HepG2 (cell line): ENCODE measurements around the gene BPIFB2. TPM values are rescaled to one million over a fixed set of nuclear protein-coding genes. Genes with fewer than 3 reads are reported as not detected.
A peak's percentile ranks its signal among the peaks of the same experiment; 100 is the strongest.

ENCODE experiments used
- ADNP ChIP-seq: sonication (generic); formaldehyde crosslinking; IDR thresholded peaks from 2 replicates; pipeline ENCODE4 v1.4.0; 2020; ENCODE audit warnings: missing genetic modification reagents
- AFF4 ChIP-seq: sonication (generic); formaldehyde crosslinking; IDR thresholded peaks from 2 replicates; pipeline ENCODE4 v1.4.0; 2020; ENCODE audit warnings: missing genetic modification reagents
- FOXJ3 ChIP-seq: sonication (generic); formaldehyde crosslinking; IDR thresholded peaks from 2 replicates; pipeline ENCODE4 v1.4.0; 2020; ENCODE audit warnings: missing genetic modification reagents, mild to moderate bottlenecking, borderline replicate concordance
- JUN ChIP-seq: sonication (generic); formaldehyde crosslinking; IDR thresholded peaks from 2 replicates; pipeline ENCODE4 v1.4.0; 2020; ENCODE audit warnings: mild to moderate bottlenecking, missing genetic modification reagents
- MBD4 ChIP-seq: IDR thresholded peaks from 2 replicates; pipeline ENCODE4 v1.6.1; 2012; ENCODE audit warnings: low read length, inconsistent platforms, borderline replicate concordance
- MEIS2 ChIP-seq: sonication (generic); formaldehyde crosslinking; IDR thresholded peaks from 2 replicates; pipeline ENCODE4 v1.9.0; 2021; ENCODE audit warnings: mild to moderate bottlenecking, missing genetic modification reagents
- NONO ChIP-seq, 2 experiments: fragments of 450-650 bp in 1 of 2; sonication (generic) in 1 of 2; formaldehyde crosslinking in 1 of 2; IDR thresholded peaks in 1 of 2; conservative IDR thresholded peaks in 1 of 2; 2 replicates each; pipeline versions ENCODE4 v1.6.1 to v1.8.0; 2017 to 2022; ENCODE audit warnings: mild to moderate bottlenecking in 1 of 2, missing genetic modification reagents in 1 of 2, moderate library complexity in 1 of 2
- SETDB1 ChIP-seq: sonication (generic); formaldehyde crosslinking; IDR thresholded peaks from 2 replicates; pipeline ENCODE4 v1.5.1; 2020; ENCODE audit warnings: missing genetic modification reagents, mild to moderate bottlenecking, borderline replicate concordance
- SIN3A ChIP-seq: IDR thresholded peaks from 2 replicates; pipeline ENCODE4 v1.6.1; 2011; ENCODE audit warnings: low read depth, mild to moderate bottlenecking, control low read depth, low read length, borderline replicate concordance
- SUZ12 ChIP-seq: fragments of 150-350 bp; IDR thresholded peaks from 2 replicates; pipeline ENCODE4 v1.6.1; 2014; ENCODE audit warnings: low read depth, low read length
- TSC22D2 ChIP-seq: sonication (generic); formaldehyde crosslinking; IDR thresholded peaks from 2 replicates; pipeline ENCODE4 v1.5.1; 2020; ENCODE audit warnings: missing genetic modification reagents, mild to moderate bottlenecking, borderline replicate concordance
- ZBTB4 ChIP-seq: sonication (generic); formaldehyde crosslinking; IDR thresholded peaks from 2 replicates; pipeline ENCODE4 v1.4.0; 2020; ENCODE audit warnings: missing genetic modification reagents, mild to moderate bottlenecking, borderline replicate concordance
- ZBTB8A ChIP-seq: sonication (generic); formaldehyde crosslinking; IDR thresholded peaks from 2 replicates; pipeline ENCODE4 v1.4.0; 2020; ENCODE audit warnings: mild to moderate bottlenecking, low read depth, missing genetic modification reagents, borderline replicate concordance
- ZEB1 ChIP-seq: IDR thresholded peaks from 2 replicates; pipeline ENCODE4 v1.6.1; 2012; ENCODE audit warnings: mild to moderate bottlenecking, low read depth, inconsistent platforms; ENCODE audit not compliant: insufficient replicate concordance
- ZFX ChIP-seq: sonication (generic); formaldehyde crosslinking; IDR thresholded peaks from 2 replicates; pipeline ENCODE4 v1.4.0; 2020; ENCODE audit warnings: mild to moderate bottlenecking, low read depth, missing genetic modification reagents, moderate library complexity
- ZNF224 ChIP-seq: sonication (generic); formaldehyde crosslinking; IDR thresholded peaks from 2 replicates; pipeline ENCODE4 v1.5.0; 2020; ENCODE audit warnings: mild to moderate bottlenecking, missing genetic modification reagents
- ZNF230 ChIP-seq: sonication (generic); formaldehyde crosslinking; IDR thresholded peaks from 2 replicates; pipeline ENCODE4 v1.4.0; 2020; ENCODE audit warnings: mild to moderate bottlenecking, missing genetic modification reagents
- ZNF749 ChIP-seq: sonication (generic); formaldehyde crosslinking; IDR thresholded peaks from 2 replicates; pipeline ENCODE4 v1.8.0; 2022; ENCODE audit warnings: mild to moderate bottlenecking, missing genetic modification reagents, moderate library complexity, borderline replicate concordance
- polyA plus RNA-seq, 8 experiments: library from polyadenylated mRNA; depleted of rRNA in 3 of 8; stranded (reverse) in 7 of 8; unstranded in 1 of 8; fragments of >200 nt; fragmentation: Illumina TruSeq in 4 of 8; extraction: Trizol in 4 of 8; gene quantifications; 2 replicates each; pipeline versions ENCODE4 v1.2.1 to v1.2.3, GENCODE V29; 2011 to 2016; ENCODE audit warnings: low read depth in 4 of 8, missing spikeins in 1 of 8, mixed read lengths in 1 of 8; ENCODE audit not compliant: insufficient read depth in 1 of 8
- total RNA-seq, 5 experiments: library from RNA; depleted of rRNA; stranded (reverse); fragments of >200 nt; fragmentation: Illumina TruSeq; extraction: Trizol; gene quantifications; 2 replicates each; pipeline ENCODE4 v1.2.3, GENCODE V29; 2016; ENCODE audit warnings: low read depth in 1 of 5
- TF ChIP-seq, protein P1 (sequence below): sonication (generic); formaldehyde crosslinking; IDR thresholded peaks from 2 replicates; pipeline ENCODE4 v1.9.0; 2021; ENCODE audit warnings: missing genetic modification reagents, mild to moderate bottlenecking, borderline replicate concordance

BPIFB2 gene
- total and polyA plus RNA-seq, 2 of the 13 experiments (the other 11 are each of a cell fraction or from before 2014, with no cell fraction given) = 54.5 to 902 TPM

GRCh38 chr20:33009214-33010132 lies 2.0 kb downstream of the BPIFB2 start (continued):
- TF ChIP-seq AFF4 (CRISPR knock-in tag) (peak; percentile 92), ZBTB8A (CRISPR knock-in tag) (peak; percentile 98), MBD4 (no peak), ZBTB4 (CRISPR knock-in tag) (peak; percentile 83), SIN3A (peak; percentile 81; the same call in 1 of the 2 replicates), ADNP (CRISPR knock-in tag) (peak; percentile 97), JUN (CRISPR knock-in tag) (peak; percentile 85), NONO (IDR thresholded peaks at IDR 0.05) (no peak), NONO (CRISPR knock-in tag; conservative IDR thresholded peaks at IDR 0.05) (peak; percentile 94), ZNF749 (CRISPR knock-in tag) (peak; percentile 67), ZNF230 (peak; percentile 99), MEIS2 (CRISPR knock-in tag) (peak; percentile 71), SUZ12 (no peak), ZFX (CRISPR knock-in tag) (peak; percentile 96), ZEB1 (peak; percentile 93), TSC22D2 (peak; percentile 31; the same call in 1 of the 2 replicates), FOXJ3 (CRISPR knock-in tag) (0 out of 2 replicates have a peak, but pooled peaks have one; percentile 45), SETDB1 (CRISPR knock-in tag) (no peak), ZNF224 (CRISPR knock-in tag) (peak; percentile 79)
- TF ChIP-seq, protein P1, sequence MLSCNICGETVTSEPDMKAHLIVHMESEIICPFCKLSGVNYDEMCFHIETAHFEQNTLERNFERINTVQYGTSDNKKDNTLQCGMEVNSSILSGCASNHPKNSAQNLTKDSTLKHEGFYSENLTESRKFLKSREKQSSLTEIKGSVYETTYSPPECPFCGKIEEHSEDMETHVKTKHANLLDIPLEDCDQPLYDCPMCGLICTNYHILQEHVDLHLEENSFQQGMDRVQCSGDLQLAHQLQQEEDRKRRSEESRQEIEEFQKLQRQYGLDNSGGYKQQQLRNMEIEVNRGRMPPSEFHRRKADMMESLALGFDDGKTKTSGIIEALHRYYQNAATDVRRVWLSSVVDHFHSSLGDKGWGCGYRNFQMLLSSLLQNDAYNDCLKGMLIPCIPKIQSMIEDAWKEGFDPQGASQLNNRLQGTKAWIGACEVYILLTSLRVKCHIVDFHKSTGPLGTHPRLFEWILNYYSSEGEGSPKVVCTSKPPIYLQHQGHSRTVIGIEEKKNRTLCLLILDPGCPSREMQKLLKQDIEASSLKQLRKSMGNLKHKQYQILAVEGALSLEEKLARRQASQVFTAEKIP = no peak
